SK-N-MC (cell line): ENCODE results near the gene GMDS.

Experiments used
- DNase-seq: peaks from one replicate; pipeline ENCODE4 v3.0.0-alpha.2; 2011; ENCODE audit warnings: low read depth, low spot score
- H3K27ac ChIP-seq: fragments of 200-600 bp; sonication (generic); 2 replicates; pipeline ENCODE4 v1.5.1; 2016; ENCODE audit warnings: mixed run types
- H3K36me3 ChIP-seq: fragments of 200-600 bp; sonication (generic); 2 replicates; pipeline ENCODE4 v1.6.1; 2017; ENCODE audit warnings: antibody characterized with exemption, low read length, mixed read lengths; ENCODE audit not compliant: insufficient read depth
- H3K4me3 ChIP-seq: fragments of 200-600 bp; sonication (generic); 2 replicates; pipeline ENCODE4 v1.5.1; 2016
- H3K9ac ChIP-seq: fragments of 200-600 bp; sonication (generic); 2 replicates; pipeline ENCODE4 v1.8.0; 2017; ENCODE audit warnings: mixed run types, mixed read lengths; ENCODE audit not compliant: insufficient read length
- H3K9me3 ChIP-seq: fragments of 200-600 bp; sonication (generic); 2 replicates; pipeline ENCODE4 v1.6.1; 2017; ENCODE audit warnings: low read depth, mild to moderate bottlenecking, antibody characterized with exemption, low read length, moderate library complexity, mixed read lengths
- EZH2 ChIP-seq: fragments of 200-600 bp; sonication (generic); IDR thresholded peaks from one replicate; pipeline ENCODE4 v1.6.1; 2017; ENCODE audit warnings: antibody characterized with exemption
- FOXP2 ChIP-seq: optimal IDR thresholded peaks from 2 replicates; pipeline ENCODE3; 2011; ENCODE audit warnings: mild to moderate bottlenecking, moderate library complexity; ENCODE audit not compliant: insufficient read depth; ENCODE audit errors: extremely low read length, control extremely low read depth
- POLR2AphosphoS5 ChIP-seq: IDR thresholded peaks from 2 replicates; pipeline ENCODE4 v1.6.1; 2012; ENCODE audit warnings: mild to moderate bottlenecking, low read depth, low read length, borderline replicate concordance

The GMDS gene

GRCh38 chr6:1787894-1788293 is 457.5 kb downstream of the GMDS start:
- TF ChIP-seq EZH2: no peak
- no peak for TF ChIP-seq POLR2AphosphoS5
- TF ChIP-seq FOXP2: no peak
- H3K4me3 ChIP-seq: no peak overlapping the region
- no peak for DNase-seq
- no peaks in the 10 kb centered on the region for H3K36me3 ChIP-seq
- no peak overlapping the region for H3K27ac ChIP-seq
- H3K9me3 ChIP-seq: no peaks in the 10 kb centered on the region
- H3K9ac ChIP-seq: no peak overlapping the region

GRCh38 chr6:1786455-1787453 is 458.7 kb downstream of the GMDS start:
- DNase-seq: no peak
- H3K27ac ChIP-seq: no peak overlapping the region; the same call in 1 of the 2 replicates
- no peak overlapping the region for H3K4me3 ChIP-seq
- no peaks in the 10 kb centered on the region for H3K9me3 ChIP-seq
- TF ChIP-seq FOXP2 (no peak), POLR2AphosphoS5 (no peak), EZH2 (no peak)
- H3K9ac ChIP-seq: no peak overlapping the region
- H3K36me3 ChIP-seq: no peaks in the 10 kb centered on the region

GRCh38 chr6:1784422-1784884 is 461.0 kb downstream of the GMDS start:
- TF ChIP-seq EZH2 (no peak), POLR2AphosphoS5 (no peak), FOXP2 (no peak)
- DNase-seq: no peak
- H3K9ac ChIP-seq: no peak overlapping the region

GRCh38 chr6:1781817-1782184 is 463.6 kb downstream of the GMDS start:
- no peak overlapping the region for H3K9ac ChIP-seq
- DNase-seq: no peak

More at GRCh38 chr6:1784422-1784884, 461.0 kb downstream of the GMDS start:
- Histone ChIP-seq H3K4me3 (no peak overlapping the region), H3K36me3 (no peaks in the 10 kb centered on the region), H3K9me3 (no peaks in the 10 kb centered on the region), H3K27ac (no peak overlapping the region)

GRCh38 chr6:1781152-1781816 is 464.1 kb downstream of the GMDS start:
- Histone ChIP-seq H3K9me3 (no peaks in the 10 kb centered on the region), H3K9ac (no peak overlapping the region), H3K4me3 (no peak overlapping the region), H3K27ac (no peak overlapping the region), H3K36me3 (no peaks in the 10 kb centered on the region)
- TF ChIP-seq POLR2AphosphoS5: no peak
- no peak for TF ChIP-seq EZH2
- no peak for TF ChIP-seq FOXP2
- DNase-seq: no peak

More at GRCh38 chr6:1781817-1782184, 463.6 kb downstream of the GMDS start:
- Histone ChIP-seq H3K9me3 (no peaks in the 10 kb centered on the region), H3K36me3 (no peaks in the 10 kb centered on the region), H3K27ac (no peak overlapping the region), H3K4me3 (no peak overlapping the region)
- TF ChIP-seq POLR2AphosphoS5 (no peak), EZH2 (no peak), FOXP2 (no peak)

- Histone ChIP-seq H3K9ac (no peak overlapping the region), H3K9me3 (no peaks in the 10 kb centered on the region), H3K4me3 (no peak overlapping the region), H3K27ac (no peak overlapping the region), H3K36me3 (no peaks in the 10 kb centered on the region)
- TF ChIP-seq EZH2 (no peak), FOXP2 (no peak), POLR2AphosphoS5 (no peak)
- DNase-seq: no peak
Observed at GRCh38 chr6:1780251-1780867, 465.0 kb downstream of the GMDS start.

- Histone ChIP-seq H3K9me3 (no peaks in the 10 kb centered on the region), H3K27ac (no peak overlapping the region), H3K9ac (no peak overlapping the region), H3K4me3 (no peak overlapping the region), H3K36me3 (no peaks in the 10 kb centered on the region)
- no peak for DNase-seq
- TF ChIP-seq EZH2 (no peak), FOXP2 (no peak), POLR2AphosphoS5 (no peak)
Observed at GRCh38 chr6:1778686-1779235, 466.6 kb downstream of the GMDS start.
